HL-60/S4 treated with retinoic acid at 250 ng/mL for 4 days and 3 days (cell line): ENCODE data around the gene SMG9.
"Not testable (repeated sequence)": the region's sequence is repeated elsewhere in the genome, so short reads cannot be mapped to it uniquely, and the experiment has no call there.

Experiments
- in situ Hi-C: fragments of 300-500 bp; cut with MboI; formaldehyde crosslinking; loops from 2 replicates; pipeline ENCODE4 v1.7.0; 2022; ENCODE audit warnings: low sequenced_read_pairs

The SMG9 gene

DNA sequence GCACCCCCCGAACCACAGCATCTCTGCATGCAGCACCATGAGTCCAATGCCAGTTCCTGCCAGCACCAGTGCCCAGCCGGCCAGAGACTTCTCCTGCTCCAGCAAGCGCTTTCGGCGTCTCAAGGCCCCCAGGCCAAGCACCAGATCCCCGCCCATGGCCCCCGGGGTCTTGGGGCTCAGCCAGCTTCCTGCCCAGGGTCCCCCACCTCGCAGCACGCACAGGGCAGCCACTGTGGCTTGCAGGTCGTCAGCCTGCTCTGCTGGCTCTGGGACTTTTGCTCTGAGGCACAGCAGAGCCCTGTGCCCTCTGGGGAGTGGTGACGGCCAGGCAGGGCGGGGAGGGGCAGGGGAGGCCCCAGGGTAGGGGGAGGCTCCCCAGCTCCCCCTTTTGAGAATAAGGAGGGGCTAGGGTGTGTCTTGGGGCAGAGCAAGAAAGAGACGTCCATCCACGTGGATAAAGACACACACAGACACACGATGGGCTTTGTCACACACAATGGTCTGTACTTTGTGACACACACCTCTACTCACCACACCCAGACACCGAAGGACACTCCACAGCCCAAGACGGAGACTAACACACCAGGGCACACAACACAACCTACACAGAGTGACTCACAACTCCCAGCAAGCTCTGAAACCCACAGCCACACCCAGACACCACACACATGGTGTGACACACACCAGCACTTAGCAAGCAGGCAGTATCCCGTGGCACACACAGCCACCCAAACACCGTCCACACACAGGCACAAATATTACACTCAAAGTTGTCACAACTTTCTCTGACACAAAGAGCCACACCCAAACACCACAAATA is 26.2 kb upstream of the SMG9 start, which contains the start of gene KCNN4:
KCNN4 (minus strand) TSS at position 268 of the 820 bp plus-strand sequence; CDS start at position 156, 112 bp downstream.
- in situ Hi-C loops: no loop called here

DNA sequence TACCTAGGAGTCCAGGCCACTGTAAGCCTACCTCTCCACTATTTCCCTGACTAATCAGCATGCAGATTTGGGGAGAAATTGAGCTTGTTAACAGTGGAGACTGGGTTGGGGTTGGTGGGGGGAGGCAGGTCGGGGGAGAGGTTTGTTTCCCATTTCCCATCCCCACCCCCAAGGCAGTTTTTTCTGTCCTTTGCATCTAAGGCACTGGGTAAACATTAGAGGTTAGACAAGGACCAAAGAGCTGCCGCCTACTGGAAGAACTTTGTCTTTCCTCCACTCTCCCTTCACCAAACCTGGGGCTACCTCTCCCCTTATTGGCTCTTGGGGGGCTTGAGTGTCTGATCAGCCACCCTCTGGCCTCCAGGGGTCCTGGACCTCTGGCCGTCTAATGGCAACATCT is 25.1 kb upstream of the SMG9 start:
- in situ Hi-C loops: no loop called here

DNA sequence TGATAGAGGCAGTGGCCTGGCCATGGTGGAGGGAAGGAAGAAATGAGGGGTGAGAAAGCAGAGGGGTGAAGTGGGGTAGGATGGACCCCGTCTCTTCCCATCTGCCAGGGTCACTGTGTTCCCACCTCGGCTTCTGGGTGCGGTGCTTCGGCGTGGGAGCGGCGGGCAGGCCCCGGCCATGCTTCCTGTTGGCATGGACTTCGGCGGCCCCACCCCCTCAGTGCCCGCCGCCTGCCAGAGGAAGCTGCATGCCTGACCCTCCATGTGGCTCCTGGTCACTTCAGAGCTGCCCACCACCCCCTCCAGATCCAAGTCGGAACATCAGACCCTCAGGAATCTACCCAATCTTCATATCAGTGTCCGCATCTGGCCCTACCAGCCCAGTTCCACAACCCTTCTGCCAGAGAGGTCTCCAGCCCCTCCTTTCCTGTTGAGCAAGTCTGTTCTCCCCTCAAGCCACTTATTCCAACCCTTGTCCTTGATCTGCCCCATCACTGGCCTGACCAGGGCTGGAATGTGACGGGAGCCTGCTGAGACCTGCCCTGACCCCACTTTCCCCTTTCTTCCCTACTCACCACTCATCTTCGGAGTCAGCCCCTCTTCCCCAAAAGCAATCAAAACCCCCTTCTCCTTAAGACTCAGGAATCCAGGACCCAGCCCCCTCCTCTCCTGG is 24.5 kb upstream of the SMG9 start:
- in situ Hi-C loops: no loop called here

DNA sequence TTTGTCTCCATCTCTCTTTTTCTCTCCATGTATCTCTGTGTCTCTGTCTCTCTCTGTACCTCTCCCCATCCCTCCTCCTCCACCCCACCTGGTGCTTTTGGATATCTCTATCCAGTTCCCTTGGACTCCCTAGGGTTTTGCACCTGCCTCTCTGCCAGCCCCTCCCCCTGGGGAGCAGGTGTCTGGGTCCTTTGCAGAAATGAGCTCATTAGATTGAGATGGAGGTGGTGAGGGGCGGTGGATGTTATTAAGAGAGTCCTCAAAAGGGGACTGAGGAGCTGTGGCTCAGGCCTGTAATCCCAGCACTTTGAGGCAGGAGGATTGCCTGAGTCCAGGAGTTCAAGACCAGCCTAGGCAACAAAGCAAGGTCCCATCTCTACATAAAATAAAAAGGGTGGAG is 23.9 kb upstream of the SMG9 start:
- in situ Hi-C loops: no loop called here

- in situ Hi-C loops: no loop called here
These were observed 22.5 kb upstream of the SMG9 start for GRCh38 chr19:43777163-43777695.

- in situ Hi-C loops: no loop called here
These were observed 21.5 kb upstream of the SMG9 start for GRCh38 chr19:43776286-43776685.

GRCh38 chr19:43775299-43775890 is 20.6 kb upstream of the SMG9 start:
- in situ Hi-C loops: no loop called here

DNA sequence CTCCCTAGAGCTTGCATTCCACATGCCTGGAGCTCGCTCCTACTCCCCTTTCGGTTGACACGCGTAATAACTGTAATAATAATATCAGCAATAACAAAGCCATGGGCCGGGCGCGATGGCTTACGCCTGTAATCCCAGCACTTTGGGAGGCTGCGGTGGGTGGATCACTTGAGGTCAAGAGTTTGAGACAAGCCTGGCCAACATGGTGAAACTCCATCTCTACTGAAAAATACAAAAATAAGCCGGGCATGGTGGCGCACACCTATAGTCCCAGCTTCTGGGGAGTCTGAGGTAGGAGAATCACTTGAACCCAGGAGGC is 20.1 kb upstream of the SMG9 start:
- in situ Hi-C loops: not testable (repeated sequence)

DNA sequence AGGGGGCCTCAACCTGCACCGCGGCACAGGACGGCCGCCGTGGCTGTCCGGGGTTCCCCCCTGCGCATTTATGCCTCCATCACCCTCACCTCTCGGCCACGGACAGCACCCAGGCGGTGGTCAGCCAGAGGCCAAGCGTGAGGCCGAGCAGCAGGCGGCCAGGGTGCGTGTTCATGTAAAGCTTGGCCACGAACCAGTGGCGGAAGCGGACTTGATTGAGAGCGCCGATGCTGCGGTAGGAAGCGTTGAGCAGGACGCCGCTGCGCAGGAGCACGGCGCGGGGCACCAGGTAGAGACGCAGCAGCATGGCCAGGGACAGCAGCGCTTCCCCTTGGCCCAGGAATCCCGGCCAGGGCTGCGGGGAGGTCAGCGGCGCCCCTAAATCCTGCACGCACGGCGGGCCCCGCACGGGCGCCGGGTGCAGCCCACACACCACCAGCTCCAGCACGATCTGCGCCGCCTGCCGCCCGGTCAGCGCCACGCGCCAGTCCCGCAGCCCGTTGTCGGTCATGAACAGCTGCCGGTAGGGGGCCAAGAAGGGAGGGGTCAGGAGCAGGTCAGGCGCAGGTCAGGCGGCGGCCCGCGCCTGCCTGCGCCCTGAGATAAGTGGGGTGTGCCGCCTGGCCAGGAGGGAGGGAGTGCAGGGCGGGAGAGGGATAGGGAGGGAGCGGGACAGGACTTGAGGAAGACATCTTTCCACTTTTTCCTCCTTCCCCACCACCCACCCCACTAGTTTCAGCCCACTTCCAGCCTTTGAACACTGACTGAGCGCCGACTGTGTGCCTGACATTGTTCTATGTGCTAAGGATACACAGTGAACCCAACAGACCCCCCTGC is 19.6 kb upstream of the SMG9 start:
- in situ Hi-C loops: no loop called here

- in situ Hi-C loops: no loop called here
These were observed 19.0 kb upstream of the SMG9 start for GRCh38 chr19:43773725-43774102.

DNA sequence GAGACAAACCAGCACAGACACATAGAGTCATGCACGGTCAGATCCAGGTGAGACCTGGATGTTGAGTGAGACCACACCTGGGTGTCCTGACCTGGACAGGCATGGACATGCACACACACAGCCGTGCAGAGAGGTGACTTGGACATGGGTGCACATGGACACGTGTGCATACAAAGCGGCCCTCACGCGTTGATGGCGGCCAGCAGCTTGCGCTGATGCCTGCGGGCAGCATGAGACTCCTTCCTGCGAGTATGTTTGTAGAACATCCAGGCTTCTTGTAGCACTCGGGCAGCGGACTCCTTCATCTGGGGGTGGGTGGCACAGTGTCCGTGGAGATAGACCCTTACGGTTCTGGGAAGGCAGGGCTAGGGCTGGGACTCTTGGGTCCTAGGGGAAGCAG is 14.5 kb upstream of the SMG9 start:
- in situ Hi-C loops: no loop called here

- in situ Hi-C loops: no loop called here
These were observed 13.7 kb upstream of the SMG9 start for GRCh38 chr19:43768273-43769050.

DNA sequence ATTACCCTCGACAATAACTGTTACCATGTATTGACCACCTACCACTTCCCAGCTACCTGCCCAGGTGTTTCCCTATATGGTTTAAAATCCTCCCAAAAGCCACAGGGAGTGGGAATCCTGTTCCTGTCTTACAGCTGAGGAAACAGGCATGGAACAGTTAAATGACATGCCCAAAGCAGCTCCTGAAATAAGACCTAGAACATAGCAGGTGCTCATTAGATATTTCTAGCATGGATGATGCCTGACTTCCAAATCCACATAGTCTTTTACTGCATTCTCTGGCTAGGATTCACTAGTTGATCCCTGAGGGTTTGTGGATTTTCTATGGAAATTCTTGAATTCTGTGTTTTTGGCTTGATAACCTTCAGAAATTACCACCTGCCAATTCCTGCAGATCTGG is 13.1 kb upstream of the SMG9 start:
- in situ Hi-C loops: no loop called here

- in situ Hi-C loops: no loop called here
These were observed 12.6 kb upstream of the SMG9 start for GRCh38 chr19:43767316-43767715.

DNA sequence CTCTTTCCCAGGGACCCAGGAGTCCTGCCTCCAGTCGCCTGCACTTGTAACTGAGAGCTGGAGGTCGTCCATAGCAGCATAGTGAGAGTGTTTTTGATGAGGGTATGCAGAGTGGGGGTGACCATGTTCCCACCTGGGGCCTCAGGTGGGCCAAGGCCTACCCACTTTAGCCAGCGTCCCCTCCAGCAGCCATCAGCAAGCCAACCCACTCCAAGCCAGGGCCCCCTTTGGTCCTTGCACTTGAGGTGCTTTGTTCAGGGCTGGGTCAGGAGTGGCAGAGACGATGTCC is 11.9 kb upstream of the SMG9 start:
- in situ Hi-C loops: no loop called here

GRCh38 chr19:43765109-43765876 is 10.5 kb upstream of the SMG9 start:
- in situ Hi-C loops: no loop called here

GRCh38 chr19:43764684-43765083 is 9.9 kb upstream of the SMG9 start:
- in situ Hi-C loops: not testable (repeated sequence)

- in situ Hi-C loops: no loop called here
These were observed 8.7 kb upstream of the SMG9 start for GRCh38 chr19:43763473-43763939.

DNA sequence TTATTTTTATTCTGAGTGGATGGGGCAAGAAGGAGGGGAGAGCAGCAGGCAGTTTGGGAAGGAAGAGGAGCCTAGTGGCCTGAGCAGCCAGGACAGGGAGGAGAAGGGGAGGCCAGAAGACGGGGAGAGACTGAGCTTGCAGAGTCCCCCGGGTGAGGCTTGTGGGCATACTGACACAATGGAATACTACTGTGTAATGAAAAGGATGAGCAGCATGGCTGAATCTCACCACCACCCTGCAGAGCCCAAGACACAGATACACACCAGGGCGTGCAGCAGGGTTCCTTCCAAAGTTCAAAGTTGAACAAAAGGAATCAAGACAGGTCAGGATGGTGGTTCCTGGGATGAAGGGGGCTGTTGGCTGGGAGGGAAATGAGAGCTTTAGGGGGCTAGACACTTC is 8.1 kb upstream of the SMG9 start:
- in situ Hi-C loops: no loop called here

DNA sequence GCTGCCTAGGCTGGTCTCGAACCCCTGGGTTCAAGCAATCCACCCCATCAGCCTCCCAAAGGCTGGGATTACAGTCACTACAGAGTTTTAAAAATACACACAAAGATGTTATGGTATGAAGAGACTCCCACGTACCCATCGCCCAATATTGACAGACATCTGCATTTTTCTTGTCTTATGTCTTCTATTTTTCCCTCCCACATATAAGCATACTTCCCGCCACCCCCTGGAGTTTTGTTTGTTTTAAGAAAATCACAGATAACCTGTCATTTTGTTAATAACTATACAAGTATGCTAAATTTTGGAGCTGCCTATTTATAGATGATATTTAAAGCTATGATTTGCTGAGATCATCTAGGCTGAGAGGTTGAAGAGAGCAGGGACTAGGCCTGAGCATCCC is 6.2 kb upstream of the SMG9 start:
- in situ Hi-C loops: no loop called here
